ENCODE data around the gene P2RY6.
A peak's percentile ranks its signal among the peaks of the same experiment; 100 is the strongest.

DNA sequence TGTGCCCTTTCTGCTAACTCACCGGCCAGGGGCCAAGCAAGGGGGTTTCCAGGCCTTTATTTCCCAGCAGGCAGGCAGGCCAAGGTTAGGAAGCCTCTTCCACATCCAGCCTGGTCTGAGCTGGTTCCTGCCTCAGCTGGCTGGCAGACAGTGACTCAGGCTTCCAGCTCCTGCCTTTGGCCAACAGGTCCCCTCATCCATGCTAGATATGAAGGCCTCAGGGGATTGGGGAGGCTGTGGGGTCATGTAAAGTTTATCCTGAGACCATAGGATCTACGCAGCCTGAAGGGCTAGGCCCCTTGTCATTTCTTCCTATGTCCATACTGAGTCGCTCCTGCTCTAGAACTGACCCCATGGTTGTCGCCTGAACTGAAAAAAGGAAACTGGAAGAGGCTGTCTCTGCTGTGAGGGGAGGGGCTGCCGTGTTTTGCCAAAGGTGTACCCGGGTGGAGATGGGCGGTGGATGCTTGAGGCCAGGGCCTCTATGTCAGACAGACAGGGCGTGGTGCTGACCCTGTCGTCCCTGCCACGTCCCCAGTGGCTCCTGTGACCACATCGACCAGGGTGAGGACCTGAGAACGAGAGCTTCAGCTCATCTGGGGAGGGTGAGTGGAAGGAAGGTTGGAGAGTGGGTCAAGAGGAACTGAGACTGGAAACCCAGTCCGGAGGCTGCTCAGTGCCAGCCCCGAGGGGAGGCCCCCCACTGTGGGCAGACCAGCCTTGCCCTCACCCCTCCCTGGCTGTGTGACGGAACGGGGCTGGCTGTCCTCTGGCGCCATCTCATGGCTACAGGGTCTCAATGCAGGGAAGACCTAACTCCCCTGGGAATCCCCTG is 17.0 kb downstream of the P2RY6 start:
- TF ChIP-seq, protein P1, sequence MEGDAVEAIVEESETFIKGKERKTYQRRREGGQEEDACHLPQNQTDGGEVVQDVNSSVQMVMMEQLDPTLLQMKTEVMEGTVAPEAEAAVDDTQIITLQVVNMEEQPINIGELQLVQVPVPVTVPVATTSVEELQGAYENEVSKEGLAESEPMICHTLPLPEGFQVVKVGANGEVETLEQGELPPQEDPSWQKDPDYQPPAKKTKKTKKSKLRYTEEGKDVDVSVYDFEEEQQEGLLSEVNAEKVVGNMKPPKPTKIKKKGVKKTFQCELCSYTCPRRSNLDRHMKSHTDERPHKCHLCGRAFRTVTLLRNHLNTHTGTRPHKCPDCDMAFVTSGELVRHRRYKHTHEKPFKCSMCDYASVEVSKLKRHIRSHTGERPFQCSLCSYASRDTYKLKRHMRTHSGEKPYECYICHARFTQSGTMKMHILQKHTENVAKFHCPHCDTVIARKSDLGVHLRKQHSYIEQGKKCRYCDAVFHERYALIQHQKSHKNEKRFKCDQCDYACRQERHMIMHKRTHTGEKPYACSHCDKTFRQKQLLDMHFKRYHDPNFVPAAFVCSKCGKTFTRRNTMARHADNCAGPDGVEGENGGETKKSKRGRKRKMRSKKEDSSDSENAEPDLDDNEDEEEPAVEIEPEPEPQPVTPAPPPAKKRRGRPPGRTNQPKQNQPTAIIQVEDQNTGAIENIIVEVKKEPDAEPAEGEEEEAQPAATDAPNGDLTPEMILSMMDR (conservative IDR thresholded peaks at IDR 0.05; ENCODE audit: low read length) = peak; percentile 98
- no peak for TF ChIP-seq EZH2phosphoT487 (IDR thresholded peaks at IDR 0.05; ENCODE audit: borderline replicate concordance, low read depth, low read length)
